NCI-H345 (cell line): ENCODE data around the gene STOX2.
"Not testable (repeated sequence)": the region's sequence is repeated elsewhere in the genome, so short reads cannot be mapped to it uniquely, and the experiment has no call there.

Source experiments
- DNase-seq: peaks from one replicate; lab custom pipeline; 2025; lab: John Stamatoyannopoulos, UW

Gene STOX2

GRCh38 chr4:183936574-183937345 lies 31.7 kb downstream of the STOX2 start:
- DNase-seq: no peak

GRCh38 chr4:183940864-183941263 lies 35.8 kb downstream of the STOX2 start:
- no peak for DNase-seq

- no peak for DNase-seq
Measured at GRCh38 chr4:183941964-183942363, 36.9 kb downstream of the STOX2 start.

GRCh38 chr4:183945741-183946140 lies 40.6 kb downstream of the STOX2 start:
- no peak for DNase-seq

- no peak for DNase-seq
Measured at GRCh38 chr4:183950536-183950935, 45.4 kb downstream of the STOX2 start.

- not testable (repeated sequence) for DNase-seq
Measured at GRCh38 chr4:183952652-183953051, 47.5 kb downstream of the STOX2 start.

- DNase-seq: no peak
Measured at GRCh38 chr4:183959319-183960045, 54.4 kb downstream of the STOX2 start.

GRCh38 chr4:183960046-183960420 lies 54.9 kb downstream of the STOX2 start:
- DNase-seq: peak; percentile 74

GRCh38 chr4:183960962-183961541 lies 55.9 kb downstream of the STOX2 start:
- DNase-seq: peak; percentile 11

GRCh38 chr4:183961795-183962194 lies 56.7 kb downstream of the STOX2 start:
- DNase-seq: peak; percentile 11

- DNase-seq: no peak
Measured at GRCh38 chr4:183962419-183962818, 57.3 kb downstream of the STOX2 start.

- DNase-seq: no peak
Measured at GRCh38 chr4:183966371-183966770, 61.3 kb downstream of the STOX2 start.

- DNase-seq: no peak
Measured at GRCh38 chr4:183967266-183967665, 62.2 kb downstream of the STOX2 start.

GRCh38 chr4:183968502-183968901 lies 63.4 kb downstream of the STOX2 start:
- no peak for DNase-seq

GRCh38 chr4:183968931-183969330 lies 63.8 kb downstream of the STOX2 start:
- no peak for DNase-seq

GRCh38 chr4:183969596-183969995 lies 64.5 kb downstream of the STOX2 start:
- DNase-seq: no peak

GRCh38 chr4:183971929-183972490 lies 66.9 kb downstream of the STOX2 start:
- no peak for DNase-seq

- no peak for DNase-seq
Measured at GRCh38 chr4:183977707-183978106, 72.6 kb downstream of the STOX2 start.

- no peak for DNase-seq
Measured at GRCh38 chr4:183984566-183984965, 79.5 kb downstream of the STOX2 start.

GRCh38 chr4:183985786-183986185 lies 80.7 kb downstream of the STOX2 start:
- no peak for DNase-seq

- no peak for DNase-seq
Measured at GRCh38 chr4:183986291-183986970, 81.3 kb downstream of the STOX2 start.
